Mucosa of stomach (tissue), 1 donor: ENCODE measurements around the gene NAT10.

ENCODE experiments used
- H3K27me3 ChIP-seq: one replicate; pipeline ENCODE4 v1.7.0; 2013; ENCODE audit warnings: mild to moderate bottlenecking, low read length; ENCODE audit not compliant: control insufficient read depth, insufficient read depth
- H3K36me3 ChIP-seq: one replicate; pipeline ENCODE4 v1.7.0; 2013; ENCODE audit warnings: low read length; ENCODE audit not compliant: control insufficient read depth, insufficient read depth
- H3K4me1 ChIP-seq: one replicate; pipeline ENCODE4 v1.7.0; 2013; ENCODE audit warnings: mild to moderate bottlenecking, low read length; ENCODE audit not compliant: control insufficient read depth, insufficient read depth
- H3K4me3 ChIP-seq: one replicate; pipeline ENCODE4 v1.7.0; 2013; ENCODE audit warnings: low read length
- H3K9ac ChIP-seq: one replicate; pipeline ENCODE4 v1.7.0; 2013; ENCODE audit warnings: mild to moderate bottlenecking, low read length, moderate library complexity
- H3K9me3 ChIP-seq: one replicate; pipeline ENCODE4 v1.7.0; 2013; ENCODE audit warnings: mild to moderate bottlenecking, low read length, moderate library complexity; ENCODE audit not compliant: control insufficient read depth
- donor health status: Pancreatic carcinoma.

The NAT10 gene

DNA sequence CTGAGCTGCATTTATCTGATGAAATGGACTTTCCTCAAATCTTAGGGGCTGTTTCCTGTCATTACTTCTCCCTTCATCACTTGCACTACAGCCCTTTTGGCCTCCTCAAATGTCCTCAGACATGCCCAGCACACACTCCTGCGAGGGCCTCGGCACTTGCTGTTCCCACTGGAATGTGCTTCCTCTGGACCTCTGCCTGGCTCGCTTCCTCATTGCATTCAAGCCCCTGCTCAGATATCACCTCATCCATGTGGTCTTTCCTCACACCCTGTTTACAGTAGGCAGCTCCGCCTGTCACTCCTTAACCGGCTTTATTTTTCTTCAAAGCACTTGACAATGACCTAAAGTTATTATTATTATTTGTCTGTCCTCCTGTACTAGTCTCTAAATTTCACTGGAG lies 9.0 kb downstream of the NAT10 start:
- no peak overlapping the region for H3K9ac ChIP-seq

DNA sequence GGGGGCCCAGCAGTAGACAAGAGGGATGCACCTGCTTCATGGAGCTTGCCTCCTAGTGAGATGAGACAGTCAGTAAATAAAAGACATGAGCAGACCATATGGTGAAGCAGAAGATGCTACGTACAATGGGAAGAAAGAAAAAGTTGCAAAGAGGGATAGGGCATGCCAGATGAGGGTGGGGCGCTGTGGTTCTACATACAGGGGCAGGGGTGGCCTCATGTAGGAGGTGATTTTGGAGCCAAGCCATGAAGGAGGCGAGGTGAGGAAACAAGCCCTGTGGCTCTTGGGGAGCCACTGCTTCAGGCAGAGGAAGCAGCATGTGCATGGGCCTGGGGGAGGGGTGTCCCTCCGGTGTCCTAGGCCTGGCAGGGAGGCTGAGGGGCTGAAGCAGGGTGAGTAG lies 15.2 kb downstream of the NAT10 start:
- Histone ChIP-seq H3K9me3 (no peaks in the 10 kb centered on the region), H3K9ac (no peak overlapping the region), H3K36me3 (peaks cover 25% of the 10 kb centered on the region), H3K4me3 (no peak overlapping the region), H3K4me1 (no peaks in the 10 kb centered on the region), H3K27me3 (no peaks in the 10 kb centered on the region)

More for the DNA sequence above, 9.0 kb downstream of the NAT10 start:
- H3K4me1 ChIP-seq = no peaks in the 10 kb centered on the region
- H3K4me3 ChIP-seq = no peak overlapping the region
- peaks cover 30% of the 10 kb centered on the region for H3K36me3 ChIP-seq
- no peaks in the 10 kb centered on the region for H3K9me3 ChIP-seq
- no peaks in the 10 kb centered on the region for H3K27me3 ChIP-seq

DNA sequence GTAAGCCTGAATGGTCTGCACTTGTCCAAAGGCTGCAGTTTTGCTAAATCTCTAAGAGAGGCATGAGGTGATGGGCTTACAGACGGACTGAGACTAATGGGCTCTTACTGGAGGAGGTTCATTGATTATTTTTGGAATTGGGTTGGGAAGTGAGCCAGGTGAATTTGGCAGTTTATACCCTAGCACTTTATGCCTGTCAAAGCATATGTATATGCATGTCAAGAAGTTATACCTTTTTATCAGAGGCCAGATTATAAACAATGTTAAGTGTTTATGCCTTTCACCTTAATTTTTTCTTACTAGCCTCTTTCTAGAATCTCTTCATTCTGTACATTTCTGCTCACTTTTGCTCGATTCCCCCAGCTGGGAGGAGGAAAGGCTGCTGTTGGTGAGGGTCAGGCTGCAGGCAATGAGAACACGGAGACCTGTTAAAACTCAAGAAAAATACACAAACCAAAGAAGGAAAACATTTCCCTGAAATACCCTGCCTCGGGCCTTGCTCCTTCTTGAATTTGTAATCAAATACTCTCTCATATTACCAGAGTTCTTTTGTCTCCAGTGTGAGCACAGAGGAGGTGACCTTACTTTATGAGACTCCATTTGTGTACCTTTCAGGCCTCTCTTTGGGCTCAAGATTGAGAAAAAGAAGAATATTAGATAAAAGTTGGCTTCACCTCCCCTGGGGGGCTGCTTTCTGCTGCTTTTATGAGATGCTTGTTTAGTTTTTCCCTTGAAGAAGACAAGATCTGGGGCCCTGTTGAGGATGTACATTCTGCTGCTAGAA lies 19.6 kb downstream of the NAT10 start:
- Histone ChIP-seq H3K4me3 (no peak overlapping the region), H3K9ac (no peak overlapping the region), H3K4me1 (no peaks in the 10 kb centered on the region), H3K27me3 (no peaks in the 10 kb centered on the region), H3K9me3 (no peaks in the 10 kb centered on the region), H3K36me3 (peaks cover 9% of the 10 kb centered on the region)

DNA sequence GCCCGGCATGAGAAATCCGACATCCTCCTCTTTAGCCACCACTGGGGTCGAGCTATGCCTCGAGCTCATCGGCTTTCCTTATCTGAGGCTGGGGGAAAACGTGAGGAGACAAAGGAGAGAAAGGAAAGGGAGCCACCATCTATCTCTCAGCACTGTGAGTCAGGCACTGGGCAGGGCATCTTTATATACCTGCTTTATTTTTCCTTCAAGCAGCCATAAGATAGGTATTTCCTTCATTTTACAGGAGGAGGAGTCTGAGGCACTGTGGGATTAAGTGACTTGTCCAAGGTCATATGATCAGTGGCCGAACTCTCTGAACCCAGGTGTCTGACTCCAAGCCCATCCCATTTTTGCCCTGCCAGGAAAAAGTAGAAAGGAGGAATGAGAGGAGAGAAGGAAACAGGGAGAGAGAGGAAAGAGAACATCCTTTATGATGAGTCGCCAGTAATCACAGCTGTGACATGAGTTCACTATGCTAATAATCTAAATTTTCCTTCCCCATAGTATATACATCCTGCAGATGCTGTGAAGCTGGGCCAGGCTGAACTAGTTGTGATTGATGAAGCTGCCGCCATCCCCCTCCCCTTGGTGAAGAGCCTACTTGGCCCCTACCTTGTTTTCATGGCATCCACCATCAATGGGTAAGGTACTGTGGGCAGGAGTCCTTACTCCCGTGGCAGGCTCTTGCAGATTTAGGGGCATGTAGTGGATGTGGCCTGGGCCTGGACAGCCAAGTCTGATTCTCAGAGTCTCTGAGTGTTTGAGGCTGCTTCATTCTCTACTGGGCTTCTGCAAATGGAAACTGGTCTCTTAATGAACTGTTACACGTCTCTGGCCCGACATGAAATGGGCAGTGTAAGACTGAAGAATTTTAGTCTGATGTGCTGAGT lies 21.8 kb downstream of the NAT10 start:
- no peak overlapping the region for H3K4me3 ChIP-seq
- no peak overlapping the region for H3K9ac ChIP-seq
- H3K9me3 ChIP-seq = no peaks in the 10 kb centered on the region
- H3K4me1 ChIP-seq = no peaks in the 10 kb centered on the region
- H3K36me3 ChIP-seq = peaks cover 4% of the 10 kb centered on the region
- no peaks in the 10 kb centered on the region for H3K27me3 ChIP-seq

DNA sequence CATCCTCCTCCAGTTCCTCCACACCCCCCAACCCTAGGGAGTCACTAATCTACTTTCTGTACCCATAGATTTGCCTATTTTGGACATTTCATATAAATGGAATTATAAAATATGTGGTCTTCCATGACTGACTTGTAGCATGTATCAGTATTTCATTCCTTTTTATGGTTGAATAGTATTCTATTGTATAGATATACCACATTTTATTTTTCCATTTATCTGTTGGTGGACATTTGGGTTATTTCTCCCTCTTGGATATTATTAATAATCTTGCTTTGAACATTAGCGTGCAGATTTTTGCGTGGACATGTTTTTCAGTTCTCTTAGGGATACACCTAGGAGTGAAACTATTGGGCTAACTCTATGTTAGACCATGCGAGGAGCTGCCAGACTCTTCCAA lies 23.4 kb downstream of the NAT10 start:
- Histone ChIP-seq H3K36me3 (no peaks in the 10 kb centered on the region), H3K4me3 (no peak overlapping the region), H3K4me1 (no peaks in the 10 kb centered on the region), H3K9me3 (no peaks in the 10 kb centered on the region), H3K27me3 (no peaks in the 10 kb centered on the region), H3K9ac (no peak overlapping the region)

DNA sequence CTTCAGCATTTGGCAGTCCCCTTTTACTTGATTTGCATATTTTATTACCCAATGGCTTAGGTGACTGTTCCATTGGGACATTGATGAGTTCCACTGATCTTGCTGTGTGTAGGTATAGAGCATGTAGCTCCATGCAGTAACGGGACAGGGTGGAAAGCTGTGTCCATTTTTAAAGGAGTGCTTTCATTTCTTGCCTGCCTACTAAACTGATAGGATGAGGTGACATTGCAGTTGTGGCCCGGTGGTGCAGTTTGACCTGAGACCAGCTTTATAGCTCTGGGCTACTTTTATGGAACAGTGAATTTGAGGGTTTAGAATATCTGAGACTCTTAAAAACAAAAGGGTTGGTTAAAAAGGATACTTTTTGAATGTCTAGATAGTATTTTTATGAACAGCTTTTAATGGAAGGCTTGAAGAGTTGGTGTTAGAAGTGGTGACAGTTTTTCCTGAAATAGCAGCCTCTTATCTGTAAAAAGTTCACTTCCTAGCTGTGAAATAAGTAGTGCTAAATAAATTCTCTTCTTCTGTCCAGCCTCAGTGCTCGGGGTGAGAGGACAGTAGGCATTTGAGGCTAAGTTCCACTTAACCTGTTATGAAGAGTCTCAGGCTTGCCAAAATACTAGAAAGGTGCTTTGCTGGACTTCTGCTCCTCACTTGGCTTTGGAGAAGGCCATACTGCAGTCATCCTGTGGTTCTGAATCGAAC lies 27.0 kb downstream of the NAT10 start:
- H3K9me3 ChIP-seq = no peaks in the 10 kb centered on the region
- H3K27me3 ChIP-seq = no peaks in the 10 kb centered on the region
- no peak overlapping the region for H3K9ac ChIP-seq
- peaks cover 9% of the 10 kb centered on the region for H3K36me3 ChIP-seq
- no peaks in the 10 kb centered on the region for H3K4me1 ChIP-seq
- H3K4me3 ChIP-seq = no peak overlapping the region

DNA sequence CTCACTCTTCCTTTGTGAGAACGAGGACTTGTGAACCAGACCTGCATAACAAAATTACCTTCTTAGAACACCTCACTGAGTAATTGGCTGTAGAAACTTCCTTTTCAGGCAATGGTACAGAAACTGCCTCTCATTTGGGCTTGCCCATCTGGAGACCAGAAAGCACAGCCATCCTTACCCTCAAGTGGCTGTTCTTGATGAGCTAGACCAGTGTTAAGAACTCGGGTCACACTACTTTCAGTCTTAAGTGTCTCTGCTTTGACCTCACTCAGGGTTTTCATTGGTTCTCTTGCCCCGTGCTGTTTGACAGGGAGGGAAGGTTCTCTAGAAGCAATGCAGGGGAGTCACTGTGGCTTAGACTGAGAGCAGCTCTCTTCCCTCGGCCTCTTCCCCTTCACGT lies 29.3 kb downstream of the NAT10 start:
- Histone ChIP-seq H3K9ac (no peak overlapping the region), H3K9me3 (no peaks in the 10 kb centered on the region), H3K27me3 (no peaks in the 10 kb centered on the region), H3K4me3 (no peak overlapping the region), H3K4me1 (no peaks in the 10 kb centered on the region), H3K36me3 (peaks cover 15% of the 10 kb centered on the region)

DNA sequence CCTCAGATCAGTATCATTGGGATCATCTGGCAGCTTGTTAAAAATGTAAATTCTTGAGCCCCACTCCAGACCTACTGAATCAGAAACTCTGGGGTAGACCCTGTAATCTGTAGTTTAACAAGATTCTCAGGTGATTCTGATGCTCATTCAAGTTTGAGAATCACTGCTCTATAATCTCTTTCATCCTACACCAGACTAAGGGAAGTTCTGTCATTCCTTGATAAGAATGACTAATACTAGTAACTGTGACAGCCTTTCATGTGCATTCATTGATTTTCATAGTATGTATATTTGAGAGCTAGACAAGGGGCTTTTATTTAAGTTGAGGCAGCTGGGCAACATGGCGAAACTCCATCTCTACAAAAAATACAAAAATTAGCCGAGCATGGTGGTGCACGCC lies 30.0 kb downstream of the NAT10 start:
- H3K36me3 ChIP-seq = peaks cover 15% of the 10 kb centered on the region
- no peaks in the 10 kb centered on the region for H3K4me1 ChIP-seq
- no peaks in the 10 kb centered on the region for H3K27me3 ChIP-seq
- H3K9me3 ChIP-seq = no peaks in the 10 kb centered on the region
- no peak overlapping the region for H3K4me3 ChIP-seq
- no peak overlapping the region for H3K9ac ChIP-seq

DNA sequence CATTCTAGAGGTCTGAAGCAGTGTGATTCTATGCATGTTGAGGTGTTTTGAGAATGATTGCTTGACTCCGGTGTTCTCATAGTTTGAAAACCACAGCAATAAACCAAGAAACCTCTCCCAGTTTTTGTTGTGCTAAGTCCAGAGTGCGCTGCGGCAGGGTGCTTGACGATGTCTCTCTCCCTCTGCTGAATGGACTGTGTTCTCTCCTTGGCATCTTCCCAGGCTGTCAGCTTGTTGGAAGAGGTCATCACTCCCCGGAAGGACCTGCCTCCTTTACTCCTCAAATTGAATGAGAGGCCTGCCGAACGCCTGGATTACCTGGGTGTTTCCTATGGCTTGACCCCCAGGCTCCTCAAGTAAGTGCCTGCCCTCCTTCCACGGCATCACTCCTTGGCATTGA lies 31.0 kb downstream of the NAT10 start:
- H3K4me1 ChIP-seq = no peaks in the 10 kb centered on the region
- H3K36me3 ChIP-seq = peaks cover 15% of the 10 kb centered on the region
- H3K4me3 ChIP-seq = no peak overlapping the region
- no peaks in the 10 kb centered on the region for H3K9me3 ChIP-seq
- no peaks in the 10 kb centered on the region for H3K27me3 ChIP-seq
- H3K9ac ChIP-seq = no peak overlapping the region

DNA sequence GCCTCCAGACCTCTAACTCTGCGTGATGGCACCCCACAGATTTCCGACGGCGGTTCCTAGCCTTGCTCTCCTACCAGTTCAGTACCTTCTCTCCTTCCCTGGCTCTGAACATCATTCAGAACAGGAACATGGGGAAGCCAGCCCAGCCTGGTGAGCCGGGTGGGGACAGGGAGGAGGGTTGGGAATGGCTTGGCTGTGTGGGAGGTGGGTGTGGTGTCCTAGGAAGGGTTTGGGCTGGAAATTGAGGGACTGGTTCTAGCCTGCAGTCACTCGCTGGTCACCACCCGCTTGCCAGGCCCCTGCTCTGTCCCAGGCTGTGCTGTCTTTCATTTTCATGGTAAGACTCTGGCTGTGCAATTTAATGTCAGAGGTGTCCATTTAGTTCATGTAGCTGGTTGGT lies 33.9 kb downstream of the NAT10 start:
- Histone ChIP-seq H3K4me1 (no peaks in the 10 kb centered on the region), H3K9me3 (no peaks in the 10 kb centered on the region), H3K36me3 (peaks cover 21% of the 10 kb centered on the region), H3K4me3 (no peak overlapping the region), H3K27me3 (no peaks in the 10 kb centered on the region), H3K9ac (no peak overlapping the region)

DNA sequence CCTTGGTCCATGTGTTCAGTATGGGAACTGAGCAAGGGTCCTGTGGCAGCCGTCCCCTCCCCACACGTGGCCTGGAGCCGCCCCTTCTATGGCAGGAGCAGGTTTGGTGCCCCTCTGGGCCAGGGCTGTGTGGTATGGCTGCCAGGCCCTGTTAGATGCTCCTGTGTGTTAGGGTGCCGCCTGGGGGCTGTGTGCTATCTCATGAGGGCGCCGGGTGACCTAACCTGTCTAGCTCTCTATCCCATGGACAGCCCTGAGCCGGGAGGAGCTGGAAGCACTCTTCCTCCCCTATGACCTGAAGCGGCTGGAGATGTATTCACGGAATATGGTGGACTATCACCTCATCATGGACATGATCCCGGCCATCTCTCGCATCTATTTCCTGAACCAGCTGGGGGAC lies 34.7 kb downstream of the NAT10 start:
- Histone ChIP-seq H3K4me1 (no peaks in the 10 kb centered on the region), H3K27me3 (no peaks in the 10 kb centered on the region), H3K36me3 (peaks cover 21% of the 10 kb centered on the region), H3K4me3 (no peak overlapping the region), H3K9me3 (no peaks in the 10 kb centered on the region), H3K9ac (no peak overlapping the region)

DNA sequence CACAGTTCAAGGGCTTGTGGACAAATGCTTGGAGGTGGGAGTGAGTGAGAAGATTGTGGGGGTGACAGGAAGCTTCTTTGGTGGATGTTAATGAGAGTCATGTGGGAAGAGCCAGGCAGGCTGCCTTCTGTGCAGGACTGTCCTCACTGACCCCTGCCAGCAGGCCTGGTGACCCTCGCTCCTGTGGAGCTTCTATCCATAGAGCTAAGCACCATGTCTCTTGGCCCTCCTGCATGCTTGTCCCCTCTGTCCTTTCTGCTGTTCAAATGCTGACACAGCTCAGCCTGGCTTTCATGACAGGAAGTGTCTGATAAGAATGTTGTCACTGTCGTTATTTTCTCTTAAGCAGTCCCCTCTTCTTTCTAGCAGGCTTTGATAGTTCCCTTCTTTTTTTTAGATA lies 37.6 kb downstream of the NAT10 start:
- no peak overlapping the region for H3K9ac ChIP-seq
- H3K4me1 ChIP-seq = no peaks in the 10 kb centered on the region
- no peaks in the 10 kb centered on the region for H3K27me3 ChIP-seq
- H3K36me3 ChIP-seq = peaks cover 21% of the 10 kb centered on the region
- no peaks in the 10 kb centered on the region for H3K9me3 ChIP-seq
- H3K4me3 ChIP-seq = no peak overlapping the region
